ENCODE data around the gene MAPKAP1.
A peak's percentile ranks its signal among the peaks of the same experiment; 100 is the strongest.

Gene MAPKAP1

GRCh38 chr9:125534971-125535701 lies 171.9 kb downstream of the MAPKAP1 start:
- no peak for DNase-seq

- DNase-seq: no peak
Measured at GRCh38 chr9:125532812-125533594, 174.0 kb downstream of the MAPKAP1 start.

- no peak for DNase-seq
Measured at GRCh38 chr9:125532412-125532811, 174.6 kb downstream of the MAPKAP1 start.

GRCh38 chr9:125529589-125530515 lies 177.2 kb downstream of the MAPKAP1 start:
- no peak for DNase-seq

- no peak for DNase-seq
Measured at GRCh38 chr9:125529107-125529506, 177.9 kb downstream of the MAPKAP1 start.

GRCh38 chr9:125527471-125528002 lies 179.5 kb downstream of the MAPKAP1 start:
- no peak for DNase-seq

GRCh38 chr9:125525921-125526631 lies 180.9 kb downstream of the MAPKAP1 start:
- peak; percentile 86 for DNase-seq

GRCh38 chr9:125524583-125525355 lies 182.2 kb downstream of the MAPKAP1 start:
- peak; percentile 24 for DNase-seq

GRCh38 chr9:125523681-125524080 lies 183.3 kb downstream of the MAPKAP1 start:
- no peak for DNase-seq

GRCh38 chr9:125522328-125522725 lies 184.7 kb downstream of the MAPKAP1 start:
- DNase-seq: peak; percentile 63

GRCh38 chr9:125521462-125522327 lies 185.3 kb downstream of the MAPKAP1 start:
- DNase-seq: peak; percentile 88

- DNase-seq: no peak
Measured at GRCh38 chr9:125519734-125520133, 187.3 kb downstream of the MAPKAP1 start.

GRCh38 chr9:125517577-125517976 lies 189.4 kb downstream of the MAPKAP1 start:
- DNase-seq: no peak

- no peak for DNase-seq
Measured at GRCh38 chr9:125515983-125516940, 190.7 kb downstream of the MAPKAP1 start.

- no peak for DNase-seq
Measured at GRCh38 chr9:125515281-125515680, 191.7 kb downstream of the MAPKAP1 start.

- DNase-seq: no peak
Measured at GRCh38 chr9:125514468-125514867, 192.5 kb downstream of the MAPKAP1 start.

- DNase-seq: peak; percentile 48
Measured at GRCh38 chr9:125513668-125514413, 193.2 kb downstream of the MAPKAP1 start.

- DNase-seq: no peak
Measured at GRCh38 chr9:125513303-125513667, 193.7 kb downstream of the MAPKAP1 start.
